HG03460 (cell line): ENCODE results near the gene SUN3.
A peak's percentile ranks its signal among the peaks of the same experiment; 100 is the strongest.

ENCODE experiments used
- ATAC-seq: cut with Tn5 transposase; IDR thresholded peaks from one replicate; pipeline ENCODE4 v1.9.1; 2021; ENCODE audit not compliant: unreplicated experiment

The SUN3 gene

GRCh38 chr7:48028938-48029337 lies at the start of gene SUN3:
SUN3 (minus strand) TSS chr7:48029107; CDS start chr7:48028938, 169 bp downstream.
- no peak for ATAC-seq

GRCh38 chr7:48078470-48078869 lies 49.6 kb upstream of the SUN3 start:
- ATAC-seq: no peak

- ATAC-seq: no peak
Measured at GRCh38 chr7:48077423-48077822, 48.5 kb upstream of the SUN3 start.

- no peak for ATAC-seq
Measured at GRCh38 chr7:48074204-48074654, 45.3 kb upstream of the SUN3 start.

GRCh38 chr7:48067475-48067874 lies 38.6 kb upstream of the SUN3 start:
- no peak for ATAC-seq

- no peak for ATAC-seq
Measured at GRCh38 chr7:48063985-48064384, 35.1 kb upstream of the SUN3 start.

GRCh38 chr7:48059706-48060105 lies 30.8 kb upstream of the SUN3 start:
- ATAC-seq: no peak

- no peak for ATAC-seq
Measured at GRCh38 chr7:48058990-48059389, 30.1 kb upstream of the SUN3 start.

- ATAC-seq: no peak
Measured at GRCh38 chr7:48053736-48054135, 24.8 kb upstream of the SUN3 start.

- no peak for ATAC-seq
Measured at GRCh38 chr7:48052748-48053147, 23.8 kb upstream of the SUN3 start.

- ATAC-seq: no peak
Measured at GRCh38 chr7:48049850-48050249, 20.9 kb upstream of the SUN3 start.

- no peak for ATAC-seq
Measured at GRCh38 chr7:48048113-48048512, 19.2 kb upstream of the SUN3 start.

- no peak for ATAC-seq
Measured at GRCh38 chr7:48046458-48046857, 17.6 kb upstream of the SUN3 start.

- ATAC-seq: no peak
Measured at GRCh38 chr7:48045195-48045765, 16.4 kb upstream of the SUN3 start.

GRCh38 chr7:48042636-48043035 lies 13.7 kb upstream of the SUN3 start:
- ATAC-seq: no peak

GRCh38 chr7:48042216-48042615 lies 13.3 kb upstream of the SUN3 start:
- no peak for ATAC-seq

- no peak for ATAC-seq
Measured at GRCh38 chr7:48041653-48041970, 12.7 kb upstream of the SUN3 start.

- ATAC-seq: no peak
Measured at GRCh38 chr7:48040944-48041652, 12.2 kb upstream of the SUN3 start.

GRCh38 chr7:48038815-48039506 lies 10.1 kb upstream of the SUN3 start:
- ATAC-seq: no peak

- no peak for ATAC-seq
Measured at GRCh38 chr7:48035967-48036478, 7.1 kb upstream of the SUN3 start.

- peak; percentile 99 for ATAC-seq
Measured at GRCh38 chr7:48035301-48035966, 6.5 kb upstream of the SUN3 start, which contains the start of gene C7orf57. C7orf57 (plus strand) TSS chr7:48035543; CDS start chr7:48036309, 766 bp downstream.
